GM21390 (cell line): Measurements from ENCODE around the gene FNDC10.

Source experiments
- ATAC-seq: cut with Tn5 transposase; IDR thresholded peaks from one replicate; pipeline ENCODE4 v1.9.1; 2021; ENCODE audit not compliant: unreplicated experiment

FNDC10 gene

GRCh38 chr1:1616045-1616790 lies 16.3 kb upstream of the FNDC10 start:
- peak; percentile 19 for ATAC-seq

DNA sequence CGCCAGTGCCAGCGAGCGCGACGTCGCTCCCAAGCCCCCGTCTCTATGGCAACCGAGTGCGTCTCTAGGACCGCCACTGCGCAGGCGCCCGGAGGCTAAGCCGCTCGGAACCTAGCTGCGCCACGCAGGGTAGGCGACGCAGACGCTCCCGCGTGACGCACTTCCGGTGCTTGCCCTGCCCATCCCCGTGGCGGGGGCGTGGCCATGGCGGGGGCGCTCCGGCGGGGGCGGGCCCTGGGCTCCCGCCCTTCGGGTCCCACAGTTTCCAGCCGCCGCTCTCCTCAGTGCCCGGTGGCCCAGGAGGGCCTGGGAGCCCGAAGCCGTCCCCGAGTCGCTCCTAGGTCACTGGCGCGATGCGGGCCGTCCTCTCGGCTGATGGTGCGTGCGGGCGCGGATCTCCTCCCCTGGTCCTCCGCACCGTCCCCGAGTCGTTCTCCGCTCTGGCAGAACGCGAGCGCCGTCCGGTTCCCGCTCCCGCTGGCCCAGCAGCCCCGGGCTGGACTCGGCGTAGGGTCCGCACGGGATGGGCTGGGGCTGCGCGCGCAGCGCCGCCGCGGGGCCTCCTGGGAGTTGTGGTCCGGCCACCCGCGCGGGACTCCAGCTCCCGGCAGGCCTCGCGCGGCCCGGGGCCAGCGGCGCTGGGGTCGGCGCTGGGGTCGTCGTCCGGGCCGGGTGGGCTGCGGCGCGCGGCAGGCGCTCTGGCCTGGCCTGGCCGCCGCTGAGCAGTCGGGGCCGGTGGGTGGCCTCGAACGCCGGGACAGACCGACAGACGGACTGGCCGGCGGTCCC lies 15.5 kb upstream of the FNDC10 start, which contains the start of gene MIB2:
TSS of gene MIB2 (plus strand) at position 245 of the 789 bp plus-strand sequence. CDS start 7,953 bp downstream, outside the sequence.
- ATAC-seq: peak; percentile 80

- ATAC-seq: no peak
These were observed 15.0 kb upstream of the FNDC10 start for GRCh38 chr1:1614954-1615255.

- no peak for ATAC-seq
These were observed 14.4 kb upstream of the FNDC10 start for GRCh38 chr1:1614204-1614953.

GRCh38 chr1:1613509-1614082 lies 13.7 kb upstream of the FNDC10 start:
- ATAC-seq: no peak

GRCh38 chr1:1612104-1612400 lies 12.1 kb upstream of the FNDC10 start:
- ATAC-seq: no peak

GRCh38 chr1:1610796-1611195 lies 10.9 kb upstream of the FNDC10 start:
- no peak for ATAC-seq

DNA sequence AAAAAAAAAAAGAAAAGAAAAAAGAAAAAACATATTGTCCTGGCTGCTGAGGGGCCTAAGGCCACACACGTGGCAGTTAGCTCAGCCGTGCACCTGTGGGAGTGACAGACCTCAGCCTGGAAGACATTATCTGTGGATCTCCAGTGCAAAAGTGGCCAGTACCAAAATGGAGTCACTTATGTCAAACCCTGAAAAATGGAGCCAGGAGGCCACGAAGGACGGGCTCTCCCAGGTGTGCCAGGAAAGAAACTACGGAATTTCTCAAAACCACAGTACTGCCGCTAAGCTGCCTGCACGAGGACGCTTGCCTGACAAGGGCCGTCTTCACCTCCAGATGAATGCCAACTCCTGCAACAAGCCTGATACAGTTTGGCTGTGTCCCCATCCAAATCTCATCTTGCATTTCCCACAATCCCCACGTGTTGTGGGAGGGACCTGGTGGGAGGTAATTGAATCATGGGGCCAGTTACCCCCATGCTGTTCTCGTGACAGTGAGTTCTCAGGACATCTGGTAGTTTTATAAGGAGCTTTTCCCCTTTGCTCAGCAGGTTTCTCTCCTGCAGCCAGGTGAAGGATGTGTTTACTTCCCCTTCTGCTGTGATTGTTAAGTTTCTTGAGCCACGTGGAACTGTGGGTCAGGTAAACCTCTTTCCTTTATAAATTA lies 10.0 kb upstream of the FNDC10 start:
- no peak for ATAC-seq

DNA sequence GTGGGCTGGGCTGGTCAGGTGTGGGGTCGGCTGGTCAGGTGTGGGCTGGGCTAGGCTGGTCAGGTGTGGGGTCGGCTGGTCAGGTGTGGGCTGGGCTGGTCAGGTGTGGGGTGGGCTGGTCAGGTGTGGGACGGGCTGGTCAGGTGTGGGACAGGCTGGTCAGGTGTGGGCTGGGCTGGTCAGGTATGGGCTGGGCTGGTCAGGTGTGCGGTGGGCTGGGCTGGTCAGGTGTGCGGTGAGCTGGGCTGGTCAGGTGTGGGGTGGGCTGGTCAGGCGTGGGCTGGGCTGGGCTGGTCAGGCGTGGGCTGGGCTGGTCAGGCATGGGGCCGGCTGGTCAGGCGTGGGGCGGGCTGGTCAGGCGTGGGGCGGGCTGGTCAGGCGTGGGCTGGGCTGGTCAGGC lies 6.3 kb upstream of the FNDC10 start:
- ATAC-seq: no peak

GRCh38 chr1:1605724-1606123 lies 5.8 kb upstream of the FNDC10 start:
- no peak for ATAC-seq

DNA sequence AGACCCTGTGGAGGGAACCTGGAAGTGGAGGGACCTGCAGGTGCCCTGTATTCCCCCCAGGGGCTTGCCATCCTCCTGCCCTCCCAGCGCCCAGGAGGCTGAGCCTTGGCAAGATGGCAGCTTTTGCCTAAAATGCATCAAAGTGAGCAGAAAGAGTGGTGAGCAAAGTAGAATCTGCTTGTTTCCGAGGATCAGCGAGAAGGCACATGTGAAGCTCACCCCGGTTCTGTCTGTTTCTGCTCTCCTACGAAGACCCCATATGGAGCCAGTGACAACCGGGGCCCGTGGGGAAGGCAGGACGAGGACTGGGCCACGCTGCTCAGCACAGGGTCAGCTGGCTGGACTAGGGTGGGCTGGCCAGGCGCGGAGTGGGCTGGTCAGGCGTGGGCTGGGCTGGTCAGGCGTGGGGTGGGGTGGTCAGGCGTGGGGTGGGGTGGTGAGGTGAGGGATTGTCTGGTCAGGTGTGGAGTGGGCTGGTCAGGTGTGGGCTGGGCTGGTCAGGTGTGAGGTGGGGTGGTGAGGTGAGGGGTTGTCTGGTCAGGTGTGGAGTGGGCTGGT lies 5.2 kb upstream of the FNDC10 start:
- no peak for ATAC-seq

GRCh38 chr1:1604374-1605033 lies 4.6 kb upstream of the FNDC10 start:
- ATAC-seq: no peak

- no peak for ATAC-seq
These were observed 3.9 kb upstream of the FNDC10 start for GRCh38 chr1:1603671-1604373.

GRCh38 chr1:1602968-1603506 lies 3.1 kb upstream of the FNDC10 start:
- ATAC-seq: no peak

DNA sequence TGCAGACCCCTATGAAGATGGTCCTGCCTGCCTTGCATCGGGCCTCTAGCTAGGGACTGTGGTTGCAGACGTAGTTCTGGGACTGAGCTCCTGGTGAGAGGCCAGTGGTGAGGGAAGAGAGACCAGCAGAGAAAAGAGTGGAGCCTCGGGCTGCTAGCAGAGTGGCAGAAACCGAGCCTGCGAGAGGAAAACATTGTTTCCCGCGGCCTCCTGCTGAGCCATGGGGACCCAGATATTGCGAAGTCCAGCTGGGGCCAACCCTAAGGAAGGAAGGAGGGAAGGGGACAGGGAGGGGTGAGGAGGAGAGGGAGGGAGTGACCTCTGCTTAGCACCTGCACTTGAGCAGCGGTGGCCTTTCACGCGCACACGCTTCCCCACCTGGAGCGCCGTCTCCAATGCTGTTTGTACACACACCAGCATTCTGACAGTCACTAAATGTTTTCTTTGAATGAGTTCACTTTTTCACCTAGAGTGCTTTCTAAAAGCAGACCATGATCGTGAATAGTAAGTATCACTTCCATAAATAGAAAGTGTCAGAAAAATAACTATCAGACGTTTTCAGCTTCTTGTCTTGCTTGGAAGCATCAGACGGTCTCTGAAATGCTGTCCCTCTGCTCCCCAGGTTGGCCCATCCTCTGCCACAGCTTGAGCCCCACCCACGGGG lies 2.5 kb upstream of the FNDC10 start:
- no peak for ATAC-seq

DNA sequence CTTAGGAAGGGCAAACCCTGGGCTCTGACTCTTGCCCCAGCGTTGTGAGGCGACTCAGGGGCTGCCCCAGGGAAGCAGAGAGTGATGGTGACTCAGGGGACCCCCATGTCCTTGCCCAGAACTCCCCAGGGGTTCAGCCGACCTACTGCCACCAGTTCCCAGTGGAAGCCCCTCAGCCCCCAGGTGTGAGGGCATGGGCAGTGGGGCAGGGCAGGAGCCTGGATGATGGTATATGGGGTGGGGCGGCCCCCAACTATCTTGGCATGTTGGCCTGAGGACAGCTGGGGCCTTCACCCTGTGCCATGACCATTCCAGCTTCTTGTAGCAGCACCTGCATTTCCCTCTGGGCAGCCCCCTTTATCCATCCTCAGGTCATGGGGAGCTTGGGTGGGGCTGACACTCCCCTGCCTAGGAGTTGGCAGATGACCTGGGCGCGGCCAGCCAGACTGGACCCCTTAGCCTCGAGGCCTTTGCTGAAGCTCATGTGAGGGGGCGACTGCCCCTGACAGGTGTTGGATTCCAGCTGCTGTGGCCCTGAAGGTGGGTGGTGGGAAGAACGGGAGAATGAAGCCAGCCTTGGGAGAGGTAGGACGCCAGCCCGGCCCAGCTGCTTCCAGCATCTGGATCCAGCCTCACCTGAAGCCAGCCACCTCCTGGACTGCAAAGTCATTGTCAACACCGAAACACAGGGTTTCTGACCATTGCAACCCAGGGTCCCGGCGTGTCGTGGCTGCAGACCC lies 1.8 kb upstream of the FNDC10 start:
- no peak for ATAC-seq

- ATAC-seq: no peak
These were observed 1.1 kb upstream of the FNDC10 start for GRCh38 chr1:1600861-1601563.
